HG03060 (cell line): ENCODE data around the gene GPAM.
"Not testable (repeated sequence)": the region's sequence is repeated elsewhere in the genome, so short reads cannot be mapped to it uniquely, and the experiment has no call there.

ENCODE experiments used
- ATAC-seq: cut with Tn5 transposase; IDR thresholded peaks from one replicate; pipeline ENCODE4 v1.9.1; 2021; ENCODE audit warnings: low read depth, moderate number of reproducible peaks; ENCODE audit not compliant: unreplicated experiment

The GPAM gene

DNA sequence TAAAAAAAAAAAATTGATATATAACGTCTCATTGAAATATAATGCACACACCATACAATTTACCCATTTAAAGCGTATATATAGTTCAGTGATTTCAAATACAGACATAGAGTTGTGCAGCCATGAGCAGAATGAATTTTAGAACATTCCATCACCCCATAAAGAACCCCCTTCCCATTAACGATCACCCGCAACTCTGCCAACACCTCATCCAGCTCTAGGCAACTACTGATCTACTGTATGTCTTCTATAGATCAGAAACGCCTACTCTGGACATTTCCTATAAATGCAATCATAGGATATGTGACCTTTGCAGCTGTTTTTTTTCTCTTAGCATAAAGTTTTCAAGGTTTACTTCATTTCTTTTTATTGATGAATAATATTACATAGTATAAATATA, 33.4 kb upstream of the GPAM start:
- no peak for ATAC-seq

DNA sequence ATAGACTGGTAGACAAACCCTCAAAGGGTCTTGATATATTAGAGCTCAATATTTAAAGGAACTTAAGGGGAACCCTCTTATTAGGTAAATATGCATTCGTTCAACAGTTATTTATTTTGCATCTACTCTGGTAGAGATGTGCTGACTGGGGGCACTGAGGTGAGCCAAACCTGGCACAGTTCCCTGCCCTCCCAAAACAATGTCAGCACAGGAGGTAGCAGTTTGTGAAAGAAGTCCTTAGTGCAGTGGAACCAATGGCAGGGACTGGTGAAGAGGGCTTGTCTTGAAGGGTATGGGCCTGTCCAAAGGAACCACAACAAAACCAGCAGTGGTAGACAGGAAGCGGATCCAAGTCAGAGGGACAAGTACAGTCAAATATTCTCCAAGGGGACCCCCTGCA, 32.6 kb upstream of the GPAM start:
- no peak for ATAC-seq

DNA sequence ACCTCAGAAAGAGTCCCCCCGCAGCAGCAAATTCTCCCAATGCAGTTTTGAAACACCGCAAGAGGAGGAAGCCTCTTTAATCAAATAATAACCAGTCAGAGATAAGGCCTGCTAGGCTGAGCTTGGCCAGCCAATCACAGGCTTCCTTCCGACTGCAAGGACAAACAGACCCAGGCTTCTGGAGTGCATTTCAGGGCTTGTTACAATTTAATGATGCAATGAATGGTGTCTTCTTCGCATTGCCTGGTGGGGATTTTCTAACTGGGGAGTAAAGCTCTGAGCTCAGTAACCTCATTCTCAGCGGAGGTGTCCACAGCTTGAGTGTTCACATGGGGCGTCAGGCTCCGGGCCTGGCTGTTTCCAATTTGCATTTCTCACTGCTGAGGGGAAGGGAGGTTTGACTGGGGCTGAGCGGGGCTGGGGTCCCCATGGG, 31.8 kb upstream of the GPAM start:
- no peak for ATAC-seq

DNA sequence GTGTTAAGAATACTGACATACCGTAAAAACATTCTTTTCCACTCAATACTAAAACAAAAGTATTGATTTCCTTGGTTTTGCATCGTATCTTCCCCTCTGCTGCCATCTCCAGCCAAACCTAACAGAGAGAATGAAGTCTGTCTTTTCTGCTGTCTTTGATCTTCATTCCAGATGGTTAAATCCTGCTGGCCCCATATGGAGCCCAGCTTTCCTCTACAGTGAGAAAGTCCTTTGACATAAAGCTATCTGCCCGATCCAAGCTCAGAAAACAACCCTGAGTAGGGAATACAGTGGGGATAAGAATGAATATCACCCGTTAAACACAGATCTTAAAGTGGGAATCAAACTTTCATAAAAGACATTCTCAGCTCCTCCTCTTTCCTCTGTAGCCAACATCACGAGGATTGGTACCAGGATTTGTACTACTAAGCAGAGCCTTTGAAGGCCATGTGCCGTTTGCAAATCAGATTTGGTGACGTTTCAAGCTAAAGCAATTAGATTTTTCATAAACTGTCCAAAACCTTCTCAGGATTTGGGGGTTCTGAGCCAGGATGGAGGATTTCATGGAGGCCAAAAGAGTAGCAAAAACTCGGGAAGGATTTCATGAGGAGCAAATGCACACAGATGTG, 30.8 kb upstream of the GPAM start:
- no peak for ATAC-seq

DNA sequence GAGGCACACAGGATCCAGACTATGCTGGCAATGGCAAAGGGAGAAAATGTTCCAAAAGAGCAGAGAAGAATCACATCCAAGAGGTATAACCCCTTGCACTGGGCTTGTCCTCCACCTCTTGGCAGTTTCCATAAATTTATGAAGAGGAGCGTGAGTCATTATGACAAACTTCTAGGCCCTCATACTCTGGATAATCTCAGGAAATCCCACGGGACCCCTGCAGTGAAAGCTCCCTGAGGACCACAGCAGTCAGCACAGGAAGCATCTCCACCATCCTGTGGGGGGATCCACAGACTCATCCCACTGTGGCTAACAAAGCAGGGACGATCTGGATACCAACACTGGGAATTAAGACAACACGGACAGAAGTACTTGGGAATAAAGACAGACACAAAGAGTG, 30.3 kb upstream of the GPAM start:
- no peak for ATAC-seq

DNA sequence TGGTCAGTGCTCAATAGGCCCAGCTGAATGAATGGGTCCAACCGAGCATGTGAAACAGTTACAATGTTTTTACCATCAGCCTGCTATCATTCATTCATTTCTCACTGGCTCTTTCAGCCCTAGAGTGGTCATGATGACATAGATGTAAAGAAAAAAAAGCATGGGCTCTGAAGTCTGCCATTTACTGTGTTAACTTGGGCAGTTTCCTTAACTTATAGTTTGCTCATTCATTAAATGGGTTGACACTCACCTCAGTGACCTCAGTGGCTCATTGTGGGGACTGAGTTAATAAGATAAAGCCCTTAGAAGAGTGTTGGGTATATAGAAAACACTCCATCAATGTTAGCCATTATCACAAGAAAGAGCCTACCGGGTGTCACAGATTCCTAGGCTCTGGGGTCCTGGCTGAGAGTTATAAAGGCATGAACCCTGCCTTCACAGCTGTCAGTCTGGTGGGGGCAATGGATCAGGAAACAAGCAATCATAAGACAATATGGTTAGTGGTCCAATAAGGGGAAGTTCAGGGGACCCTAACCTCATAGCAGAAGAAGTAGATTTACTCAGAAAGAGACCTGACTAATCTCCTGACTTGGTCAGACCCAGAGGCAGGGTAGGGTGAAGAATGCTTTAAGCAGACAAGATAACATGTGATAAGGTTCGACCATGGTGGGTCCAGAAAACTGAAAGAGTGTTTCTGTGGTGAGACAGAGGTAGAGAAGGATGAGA, 29.7 kb upstream of the GPAM start:
- ATAC-seq, result peak; percentile 37

DNA sequence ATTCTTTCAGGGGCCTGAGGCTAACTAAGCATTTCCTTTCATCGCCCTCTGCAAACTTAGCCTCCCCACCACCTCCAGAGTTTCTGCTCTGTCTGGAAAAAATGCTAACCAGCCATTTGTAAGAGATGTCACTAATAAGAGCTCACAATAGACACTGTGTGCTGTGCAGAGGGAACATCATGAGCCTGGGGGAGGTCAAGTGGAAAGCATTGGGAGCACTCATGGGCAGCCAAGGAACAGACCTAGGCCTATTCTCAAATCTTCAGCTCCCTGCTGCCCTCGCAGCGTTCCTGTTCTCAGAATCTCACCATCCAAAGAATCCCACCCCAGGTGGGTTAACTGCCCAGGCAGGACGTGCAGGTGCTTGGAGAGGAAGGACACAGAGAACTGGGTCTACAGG, 27.1 kb upstream of the GPAM start:
- no peak for ATAC-seq

DNA sequence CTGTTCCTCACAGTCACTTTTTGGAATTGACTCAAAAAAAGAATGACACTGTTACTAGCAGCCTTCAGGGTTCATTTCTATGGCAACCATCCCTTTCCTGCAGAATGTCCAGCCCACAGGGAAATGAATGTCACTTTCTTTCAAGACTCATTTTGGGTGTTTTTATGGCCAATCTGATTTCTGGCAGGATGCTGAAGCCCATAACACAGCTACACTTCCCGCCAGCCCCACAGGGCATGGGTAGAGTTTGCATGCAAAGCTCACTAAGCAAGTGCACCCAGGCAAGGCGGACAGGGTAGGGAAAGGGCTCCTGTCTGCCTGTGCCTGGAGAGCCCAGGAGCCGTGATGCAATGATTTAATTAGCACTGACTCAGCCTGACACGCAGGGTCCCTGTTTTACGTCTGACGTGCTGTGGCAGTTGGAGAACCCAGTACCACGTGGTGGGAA, 26.1 kb upstream of the GPAM start:
- no peak for ATAC-seq

DNA sequence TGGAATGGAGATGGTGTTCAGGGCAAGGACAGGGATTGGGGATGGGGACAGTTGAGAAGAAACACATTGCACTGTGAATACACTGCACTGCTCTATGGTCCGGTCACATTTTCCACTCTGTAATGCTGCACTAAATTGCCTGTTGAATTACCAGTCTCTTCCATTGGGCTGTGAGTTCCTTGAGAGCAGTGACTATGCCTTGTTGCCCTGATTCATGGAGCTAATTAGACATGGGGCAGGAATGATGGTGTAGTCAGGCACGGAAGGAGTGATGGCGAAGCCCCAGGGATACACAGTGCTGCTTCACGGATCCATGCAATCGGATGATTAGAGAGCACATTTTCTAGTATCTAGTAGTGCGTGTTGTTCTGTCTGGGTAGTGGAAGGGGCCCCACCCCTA, 25.4 kb upstream of the GPAM start:
- ATAC-seq, result no peak

DNA sequence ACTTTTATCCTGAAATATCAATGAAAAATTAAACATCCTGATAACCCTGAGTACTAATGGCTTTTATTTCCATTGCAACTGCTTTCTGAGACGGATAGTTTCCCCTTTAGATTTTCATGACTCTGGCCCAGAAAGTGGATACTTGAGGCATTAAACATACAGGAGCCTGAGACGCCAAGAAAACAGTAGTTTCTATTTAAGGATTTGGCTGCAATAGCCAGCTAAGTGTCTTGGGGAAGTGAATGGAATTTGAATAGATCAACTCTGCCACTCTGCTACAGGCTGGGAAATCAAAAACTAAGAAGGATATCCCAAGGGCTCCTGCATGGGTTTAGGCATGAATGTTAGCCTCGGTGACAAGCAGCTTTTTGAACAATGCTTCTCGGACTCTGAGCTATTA, 24.7 kb upstream of the GPAM start:
- no peak for ATAC-seq

DNA sequence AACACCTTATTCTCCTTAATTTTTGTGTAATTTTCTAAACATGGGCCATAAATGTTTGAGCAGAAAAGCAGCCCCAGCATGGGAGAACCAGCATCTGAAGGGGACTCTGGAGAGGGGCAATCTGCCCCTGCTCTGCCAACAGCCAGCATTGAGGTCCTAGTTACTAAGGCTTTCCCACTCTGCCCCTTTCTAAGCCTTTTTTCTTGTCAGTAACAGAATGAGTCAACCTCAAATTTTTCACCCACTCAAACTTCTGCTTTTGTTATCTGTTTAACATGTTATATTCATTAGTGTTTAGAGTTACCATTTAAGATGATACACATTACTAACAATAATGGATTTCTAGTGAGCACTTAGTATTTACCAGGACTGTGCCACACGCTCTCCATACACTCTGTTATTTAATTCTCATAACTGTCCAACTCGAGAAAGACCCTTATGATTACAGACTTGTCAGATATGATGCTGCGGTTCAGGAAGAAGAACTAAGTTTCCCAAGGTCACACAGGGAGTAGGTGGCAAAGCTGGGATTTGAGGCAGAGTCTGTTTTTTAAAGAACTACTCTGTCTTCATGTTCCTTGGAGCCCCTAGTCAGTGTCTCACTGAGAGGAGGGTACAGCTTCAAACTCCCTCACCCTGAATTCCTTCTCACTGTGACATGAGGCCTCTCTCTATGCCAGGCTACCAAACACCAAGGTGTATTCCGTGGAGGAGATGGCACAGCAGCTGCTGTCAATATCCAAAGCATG, 19.9 kb upstream of the GPAM start:
- peak; percentile 84 for ATAC-seq

DNA sequence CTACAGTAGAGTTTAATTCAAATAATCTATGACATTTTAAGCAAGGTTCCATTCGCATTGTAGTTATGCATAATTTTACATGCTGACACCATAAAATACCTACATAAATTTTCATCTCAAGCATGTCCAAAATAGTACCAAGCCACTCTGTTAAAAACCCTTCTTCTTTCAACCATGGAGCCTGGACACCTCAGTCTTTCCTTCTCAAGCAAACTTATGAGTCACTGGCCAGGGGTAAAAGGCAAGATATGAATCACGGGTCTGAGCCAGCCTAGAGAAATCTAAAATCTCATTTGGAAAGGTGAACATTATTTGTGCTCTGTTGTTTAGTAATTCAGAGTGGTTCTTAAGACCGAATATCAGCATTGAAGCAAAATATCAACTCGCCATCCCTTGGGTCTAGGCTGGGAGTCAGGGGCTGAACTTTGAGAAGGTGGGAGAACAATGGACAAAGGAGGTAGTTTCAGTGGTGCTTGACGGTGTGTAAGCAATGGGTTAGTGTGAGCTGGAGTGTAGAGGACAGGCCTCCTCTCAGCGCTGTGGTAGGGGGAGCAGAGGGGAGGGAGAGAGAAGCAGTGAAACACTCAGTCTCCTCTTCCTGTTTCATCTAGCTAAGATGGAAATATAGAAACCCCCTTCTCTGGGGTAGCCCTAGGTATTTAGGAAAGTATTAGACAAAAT, 19.1 kb upstream of the GPAM start:
- peak; percentile 76 for ATAC-seq

DNA sequence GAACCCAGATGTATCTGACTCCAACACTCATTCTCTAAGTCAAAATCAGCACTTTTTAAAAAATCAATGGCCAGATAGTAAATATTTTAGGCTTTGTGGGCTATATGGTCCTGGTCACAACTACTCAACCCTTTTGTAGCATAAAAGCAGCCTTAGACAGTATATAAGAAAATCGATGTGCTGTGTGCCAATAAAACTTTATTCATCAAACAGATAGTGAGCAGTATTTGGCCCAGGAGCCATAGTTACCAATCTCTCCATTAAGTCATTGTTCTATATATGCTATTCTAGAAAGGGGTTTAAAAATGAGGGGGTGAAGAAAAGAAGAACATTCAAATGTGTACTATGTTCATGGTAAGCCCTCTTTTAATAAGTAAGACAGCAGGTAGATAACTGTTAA, 18.5 kb upstream of the GPAM start:
- no peak for ATAC-seq

DNA sequence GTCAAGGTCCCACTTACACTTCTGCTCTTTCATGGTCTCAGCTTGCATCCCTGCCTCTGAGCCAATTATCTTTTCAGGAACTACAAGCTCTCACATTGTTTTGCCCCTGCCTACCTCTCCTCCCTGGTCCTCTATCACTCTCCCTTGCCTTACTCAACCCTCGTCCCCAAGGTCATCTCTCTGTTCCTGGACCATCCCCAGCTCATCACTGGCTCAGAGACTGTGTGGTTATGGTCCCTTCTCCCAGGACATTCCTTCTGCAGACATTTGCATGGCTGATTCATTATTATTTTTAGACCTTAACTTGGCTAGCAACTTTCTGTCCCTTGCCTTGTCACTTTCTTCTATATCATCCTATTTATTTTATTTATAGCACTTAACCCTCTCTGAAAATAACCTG, 17.8 kb upstream of the GPAM start:
- no peak for ATAC-seq

DNA sequence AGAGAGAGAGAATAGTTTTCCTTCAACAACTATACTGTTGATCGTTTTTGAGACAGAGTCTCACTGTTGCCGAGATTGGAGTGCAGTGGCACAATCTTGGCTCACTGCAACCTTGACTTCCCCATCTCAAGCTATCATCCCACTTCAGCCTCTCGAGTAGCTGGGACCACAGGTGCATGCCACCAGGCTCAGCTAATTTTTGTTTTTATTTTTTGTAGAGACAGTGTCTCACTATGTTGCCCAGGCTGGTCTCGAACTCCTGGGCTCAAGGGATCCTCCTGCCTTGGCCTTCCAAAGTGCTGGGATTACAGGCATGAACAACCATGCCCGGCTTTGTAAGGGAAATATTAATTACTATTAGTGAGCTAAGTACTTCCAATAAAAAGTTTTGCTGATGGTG, 16.7 kb upstream of the GPAM start:
- ATAC-seq, result not testable (repeated sequence)

DNA sequence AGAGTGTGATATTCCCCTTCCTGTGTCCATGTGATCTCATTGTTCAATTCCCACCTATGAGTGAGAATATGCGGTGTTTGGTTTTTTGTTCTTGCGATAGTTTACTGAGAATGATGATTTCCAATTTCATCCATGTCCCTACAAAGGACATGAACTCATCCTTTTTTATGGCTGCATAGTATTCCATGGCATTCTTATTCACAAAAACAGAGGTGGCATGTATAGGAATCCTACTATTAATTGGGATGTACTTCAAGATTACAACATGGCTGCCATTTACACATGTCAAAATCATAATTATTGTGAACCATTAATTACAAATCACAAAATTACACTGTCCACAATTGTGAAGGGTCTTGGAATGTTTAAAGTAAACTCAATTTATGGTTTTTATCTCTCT, 14.1 kb upstream of the GPAM start:
- not testable (repeated sequence) for ATAC-seq

DNA sequence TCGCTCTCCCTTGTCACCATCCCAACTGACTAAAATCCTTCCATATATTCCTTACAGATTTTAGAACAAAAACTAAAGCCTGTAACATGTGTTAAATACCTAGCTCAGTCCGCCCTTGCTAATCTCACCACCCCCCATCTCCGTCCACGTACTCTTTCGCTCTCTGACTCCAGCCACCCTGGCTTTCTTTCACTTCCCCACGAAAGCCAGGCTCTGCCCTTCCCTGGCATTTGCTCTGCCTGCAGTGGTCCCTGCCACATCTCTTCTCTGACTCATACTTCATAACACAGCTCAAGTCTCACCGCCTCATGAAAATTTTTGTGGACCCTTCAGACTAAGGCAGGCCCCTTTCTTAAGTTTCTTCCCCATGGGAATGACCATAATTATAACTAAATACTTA, 11.7 kb upstream of the GPAM start:
- ATAC-seq, result no peak

DNA sequence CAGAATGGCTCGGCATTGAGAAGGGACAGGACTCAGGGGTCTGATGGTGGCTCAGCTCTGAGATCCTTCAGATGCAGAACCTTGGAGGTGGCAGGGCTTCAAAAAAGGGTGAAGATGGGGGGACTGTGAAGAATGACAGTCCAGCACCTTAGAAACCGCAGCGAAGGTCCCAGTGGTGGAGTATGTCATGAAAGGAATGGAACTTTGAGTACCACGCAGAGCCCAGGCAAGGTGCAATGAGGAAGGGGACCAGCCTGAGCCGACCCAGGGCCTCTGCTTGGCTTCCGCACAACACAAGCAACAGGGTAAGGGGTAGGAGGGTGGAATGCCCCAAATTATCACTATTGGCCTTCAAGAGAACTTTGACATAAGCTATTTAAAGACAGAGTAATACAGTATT, 8.2 kb upstream of the GPAM start:
- ATAC-seq, result no peak

DNA sequence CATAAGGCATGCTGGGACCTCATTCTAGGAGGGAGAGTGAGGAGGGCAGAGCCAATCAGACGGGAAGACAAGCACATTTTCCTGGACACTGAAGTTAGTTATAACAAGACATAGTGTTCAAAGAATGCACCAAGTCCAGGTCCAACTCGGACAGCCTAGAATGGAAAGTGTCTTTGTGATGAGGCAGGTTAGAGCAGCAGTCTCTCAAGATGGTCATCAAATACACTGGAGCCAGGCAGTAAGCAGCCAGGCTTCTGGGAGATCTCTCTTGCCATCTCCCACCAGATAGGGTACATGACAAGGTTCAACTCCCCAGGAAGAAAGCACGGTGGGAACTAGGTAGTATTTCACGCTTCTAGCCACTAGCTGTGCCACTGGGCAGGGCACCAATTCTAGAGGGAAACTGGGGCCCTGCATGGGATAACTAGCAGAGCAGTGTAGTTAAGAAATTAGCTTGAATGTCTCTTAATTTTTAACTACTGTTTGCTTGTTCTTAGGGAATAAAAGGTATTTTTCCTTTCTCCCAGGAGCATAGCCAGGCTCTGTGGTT, 7.6 kb upstream of the GPAM start:
- no peak for ATAC-seq

DNA sequence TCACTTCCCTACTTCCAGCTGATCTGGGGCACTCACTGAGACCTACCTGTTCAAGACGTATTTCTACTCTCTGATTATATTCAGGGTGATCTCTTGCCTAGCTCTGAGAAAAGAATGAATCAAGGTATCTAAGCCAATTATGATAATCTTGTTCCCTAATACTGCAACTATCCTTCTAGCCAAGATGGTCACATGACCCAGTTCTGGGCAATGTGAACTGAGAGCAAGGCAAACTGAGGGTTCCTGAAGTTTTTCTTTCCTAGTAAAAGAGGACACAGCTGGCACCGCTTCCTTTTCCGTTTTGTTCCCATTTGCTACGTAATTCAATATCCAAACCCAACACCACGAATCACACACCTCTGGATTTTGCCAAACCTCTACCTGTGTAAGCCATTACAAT, 5.9 kb upstream of the GPAM start:
- ATAC-seq, result no peak

DNA sequence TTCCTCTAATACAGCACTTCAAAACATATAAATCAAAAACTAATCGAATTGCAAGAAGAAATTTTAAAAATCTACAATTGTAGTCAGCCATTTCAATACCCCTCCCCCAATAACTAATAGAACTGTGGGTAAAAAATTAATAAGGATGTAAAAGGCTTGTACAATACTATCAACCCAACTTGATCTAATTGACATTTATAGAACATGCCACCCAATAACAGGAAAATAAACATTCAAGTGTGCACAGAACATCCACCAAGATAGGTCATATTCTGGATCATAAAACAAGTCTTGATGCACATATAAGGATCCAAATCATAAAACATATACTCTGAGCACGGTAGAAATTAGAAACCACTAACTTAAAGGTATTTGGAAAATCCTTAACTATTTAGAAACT, 4.0 kb upstream of the GPAM start:
- ATAC-seq, result no peak
